HG03558 (cell line): ENCODE data around the gene GPC6.
"Not testable (repeated sequence)": the region's sequence is repeated elsewhere in the genome, so short reads cannot be mapped to it uniquely, and the experiment has no call there.

Experiments used
- ATAC-seq: cut with Tn5 transposase; IDR thresholded peaks from one replicate; pipeline ENCODE4 v1.9.1; 2021; ENCODE audit warnings: moderate number of reproducible peaks; ENCODE audit not compliant: unreplicated experiment; ENCODE audit errors: extremely low read depth

The GPC6 gene

GRCh38 chr13:93226623-93227279 is at the start of gene GPC6:
TSS of gene GPC6 (plus strand) at chr13:93226807.
- ATAC-seq = no peak

- no peak for ATAC-seq
Observed at GRCh38 chr13:93180356-93180969, 46.1 kb upstream of the GPC6 start.

GRCh38 chr13:93182406-93182805 is 44.2 kb upstream of the GPC6 start:
- ATAC-seq = no peak

- ATAC-seq = no peak
Observed at GRCh38 chr13:93183302-93183701, 43.3 kb upstream of the GPC6 start.

GRCh38 chr13:93190006-93190405 is 36.6 kb upstream of the GPC6 start:
- ATAC-seq = no peak

- ATAC-seq = no peak
Observed at GRCh38 chr13:93193682-93194081, 32.9 kb upstream of the GPC6 start.

- ATAC-seq = no peak
Observed at GRCh38 chr13:93199856-93200255, 26.8 kb upstream of the GPC6 start.

GRCh38 chr13:93200626-93201025 is 26.0 kb upstream of the GPC6 start:
- no peak for ATAC-seq

- ATAC-seq = no peak
Observed at GRCh38 chr13:93201992-93202558, 24.5 kb upstream of the GPC6 start.

- not testable (repeated sequence) for ATAC-seq
Observed at GRCh38 chr13:93206778-93207392, 19.7 kb upstream of the GPC6 start.

- no peak for ATAC-seq
Observed at GRCh38 chr13:93216122-93216521, 10.5 kb upstream of the GPC6 start.

GRCh38 chr13:93217721-93218261 is 8.8 kb upstream of the GPC6 start:
- ATAC-seq = no peak

- ATAC-seq = no peak
Observed at GRCh38 chr13:93218583-93218982, 8.0 kb upstream of the GPC6 start.

GRCh38 chr13:93220073-93220472 is 6.5 kb upstream of the GPC6 start:
- ATAC-seq = no peak

- ATAC-seq = no peak
Observed at GRCh38 chr13:93222976-93223375, 3.6 kb upstream of the GPC6 start.

GRCh38 chr13:93224535-93224934 is 2.1 kb upstream of the GPC6 start:
- ATAC-seq = no peak

- ATAC-seq = no peak
Observed at GRCh38 chr13:93225610-93226009, 997 bp upstream of the GPC6 start.

GRCh38 chr13:93226065-93226622 is 463 bp upstream of the GPC6 start:
- no peak for ATAC-seq

- ATAC-seq = no peak
Observed at GRCh38 chr13:93227280-93227877, 772 bp downstream of the GPC6 start.

- no peak for ATAC-seq
Observed at GRCh38 chr13:93227878-93228642, 1.5 kb downstream of the GPC6 start.
